ENCODE data around the gene SH3BP4. TPM values are rescaled to one million over a fixed set of nuclear protein-coding genes. Genes with fewer than 3 reads are reported as not detected.

SH3BP4 gene
- total RNA-seq, 4 donors from 2014 or later, result 16.5 to 32.8 (median 26.4) TPM

DNA sequence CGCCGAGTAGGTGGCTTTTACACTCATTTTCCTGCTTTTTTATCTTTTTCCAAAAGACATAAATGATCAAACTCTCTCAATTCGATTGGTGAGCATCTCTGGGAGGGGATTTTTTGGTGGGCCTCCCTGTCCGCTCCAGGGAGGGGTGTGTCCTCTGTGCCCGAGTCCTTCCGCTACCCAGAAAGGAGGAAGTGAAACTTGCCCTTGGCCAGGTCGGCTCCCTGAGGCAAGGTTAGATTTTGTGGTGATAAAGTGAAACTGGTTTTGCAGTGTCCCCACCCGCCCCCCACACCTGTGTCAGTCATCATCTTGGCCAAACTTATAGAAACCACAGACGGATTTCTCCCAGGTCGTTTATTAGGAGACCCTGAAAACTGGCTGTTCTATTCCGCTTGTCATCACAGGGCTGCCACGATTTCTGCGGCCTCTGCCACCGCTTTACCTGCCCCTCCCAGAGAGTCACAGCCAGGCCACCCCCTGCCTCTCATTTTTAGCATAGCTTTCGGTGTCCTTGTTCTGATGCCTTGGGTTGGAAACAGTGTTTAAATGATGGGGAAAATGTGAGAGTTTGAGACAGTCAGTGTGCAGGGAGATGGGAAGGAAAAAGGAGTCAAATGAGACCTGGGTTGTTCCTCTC lies 93.6 kb downstream of the SH3BP4 start:
- no peaks in the 10 kb centered on the region for H3K27me3 ChIP-seq
- peaks cover 0 to 5% (median 4%) of the 10 kb centered on the region in 4 donors for H3K4me1 ChIP-seq
- H3K9me3 ChIP-seq, result no peaks in the 10 kb centered on the region
- no peak overlapping the region for H3K4me3 ChIP-seq
- peak in 2 of 3 donors; percentile 69 to 76 for DNase-seq
- H3K27ac ChIP-seq, result peak overlapping the region in 1 of 4 donors; percentile 62
- H3K36me3 ChIP-seq, result peaks cover 0 to 26% (median 0%) of the 10 kb centered on the region in 3 donors
- TF ChIP-seq POLR2A (IDR thresholded peaks at IDR 0.05), result no peak
- TF ChIP-seq, protein P1, sequence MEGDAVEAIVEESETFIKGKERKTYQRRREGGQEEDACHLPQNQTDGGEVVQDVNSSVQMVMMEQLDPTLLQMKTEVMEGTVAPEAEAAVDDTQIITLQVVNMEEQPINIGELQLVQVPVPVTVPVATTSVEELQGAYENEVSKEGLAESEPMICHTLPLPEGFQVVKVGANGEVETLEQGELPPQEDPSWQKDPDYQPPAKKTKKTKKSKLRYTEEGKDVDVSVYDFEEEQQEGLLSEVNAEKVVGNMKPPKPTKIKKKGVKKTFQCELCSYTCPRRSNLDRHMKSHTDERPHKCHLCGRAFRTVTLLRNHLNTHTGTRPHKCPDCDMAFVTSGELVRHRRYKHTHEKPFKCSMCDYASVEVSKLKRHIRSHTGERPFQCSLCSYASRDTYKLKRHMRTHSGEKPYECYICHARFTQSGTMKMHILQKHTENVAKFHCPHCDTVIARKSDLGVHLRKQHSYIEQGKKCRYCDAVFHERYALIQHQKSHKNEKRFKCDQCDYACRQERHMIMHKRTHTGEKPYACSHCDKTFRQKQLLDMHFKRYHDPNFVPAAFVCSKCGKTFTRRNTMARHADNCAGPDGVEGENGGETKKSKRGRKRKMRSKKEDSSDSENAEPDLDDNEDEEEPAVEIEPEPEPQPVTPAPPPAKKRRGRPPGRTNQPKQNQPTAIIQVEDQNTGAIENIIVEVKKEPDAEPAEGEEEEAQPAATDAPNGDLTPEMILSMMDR (IDR thresholded peaks at IDR 0.05), result no peak

DNA sequence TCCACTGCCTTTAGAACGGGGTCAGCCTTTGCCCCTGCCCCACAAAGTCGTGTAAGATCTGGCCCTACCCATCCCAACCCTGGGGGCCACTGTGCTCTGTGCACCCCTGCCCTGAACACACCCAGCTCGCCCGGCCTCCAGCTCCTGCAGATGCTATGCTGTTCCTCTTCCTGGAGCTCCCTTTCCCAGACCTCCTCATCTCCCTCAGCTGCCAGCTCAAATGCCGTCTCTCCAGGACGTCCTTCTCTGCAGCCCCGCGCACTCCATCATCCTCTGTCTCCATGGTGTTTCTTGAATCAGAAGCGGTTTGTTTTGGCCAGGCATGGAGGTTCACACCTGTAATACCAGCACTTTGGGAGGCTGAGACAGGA lies 94.1 kb downstream of the SH3BP4 start:
- H3K27ac ChIP-seq, result no peak overlapping the region
- H3K36me3 ChIP-seq, result peaks cover 0 to 22% (median 0%) of the 10 kb centered on the region in 3 donors
- no peaks in the 10 kb centered on the region for H3K9me3 ChIP-seq
- no peaks in the 10 kb centered on the region for H3K27me3 ChIP-seq
- H3K4me3 ChIP-seq, result no peak overlapping the region
- peaks cover 0 to 10% (median 6%) of the 10 kb centered on the region in 4 donors for H3K4me1 ChIP-seq
- TF ChIP-seq POLR2A (IDR thresholded peaks at IDR 0.05), result no peak
- TF ChIP-seq, protein P1 (IDR thresholded peaks at IDR 0.05), result no peak
- DNase-seq, result peak in 1 of 3 donors; percentile 33

DNA sequence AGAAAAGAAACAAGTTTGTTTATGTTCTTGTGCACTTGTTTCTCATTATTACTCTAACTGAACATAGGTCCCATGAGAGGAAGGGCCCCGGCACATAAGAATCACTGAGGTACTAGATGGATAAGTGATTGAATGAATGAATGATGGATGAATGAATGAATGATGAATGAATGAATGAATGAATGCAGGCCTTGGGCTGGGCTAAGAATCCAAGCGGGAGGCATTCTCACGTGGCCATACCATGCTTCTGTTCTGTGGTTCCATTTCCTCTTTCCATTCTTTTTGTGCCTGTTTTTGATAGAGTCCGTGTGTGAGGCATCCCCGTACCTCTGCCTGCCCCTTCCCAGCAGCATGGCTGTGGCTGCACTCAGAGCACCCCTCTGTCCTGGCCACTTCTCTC lies 94.8 kb downstream of the SH3BP4 start:
- H3K9me3 ChIP-seq, result no peaks in the 10 kb centered on the region
- H3K4me3 ChIP-seq, result no peak overlapping the region
- no peaks in the 10 kb centered on the region for H3K27me3 ChIP-seq
- H3K4me1 ChIP-seq, result peaks cover 0 to 17% (median 8%) of the 10 kb centered on the region in 4 donors
- no peak for TF ChIP-seq POLR2A (IDR thresholded peaks at IDR 0.05)
- TF ChIP-seq, protein P1 (IDR thresholded peaks at IDR 0.05), result no peak
- no peak for DNase-seq
- H3K27ac ChIP-seq, result no peak overlapping the region
- H3K36me3 ChIP-seq, result peaks cover 0 to 15% (median 0%) of the 10 kb centered on the region in 3 donors

DNA sequence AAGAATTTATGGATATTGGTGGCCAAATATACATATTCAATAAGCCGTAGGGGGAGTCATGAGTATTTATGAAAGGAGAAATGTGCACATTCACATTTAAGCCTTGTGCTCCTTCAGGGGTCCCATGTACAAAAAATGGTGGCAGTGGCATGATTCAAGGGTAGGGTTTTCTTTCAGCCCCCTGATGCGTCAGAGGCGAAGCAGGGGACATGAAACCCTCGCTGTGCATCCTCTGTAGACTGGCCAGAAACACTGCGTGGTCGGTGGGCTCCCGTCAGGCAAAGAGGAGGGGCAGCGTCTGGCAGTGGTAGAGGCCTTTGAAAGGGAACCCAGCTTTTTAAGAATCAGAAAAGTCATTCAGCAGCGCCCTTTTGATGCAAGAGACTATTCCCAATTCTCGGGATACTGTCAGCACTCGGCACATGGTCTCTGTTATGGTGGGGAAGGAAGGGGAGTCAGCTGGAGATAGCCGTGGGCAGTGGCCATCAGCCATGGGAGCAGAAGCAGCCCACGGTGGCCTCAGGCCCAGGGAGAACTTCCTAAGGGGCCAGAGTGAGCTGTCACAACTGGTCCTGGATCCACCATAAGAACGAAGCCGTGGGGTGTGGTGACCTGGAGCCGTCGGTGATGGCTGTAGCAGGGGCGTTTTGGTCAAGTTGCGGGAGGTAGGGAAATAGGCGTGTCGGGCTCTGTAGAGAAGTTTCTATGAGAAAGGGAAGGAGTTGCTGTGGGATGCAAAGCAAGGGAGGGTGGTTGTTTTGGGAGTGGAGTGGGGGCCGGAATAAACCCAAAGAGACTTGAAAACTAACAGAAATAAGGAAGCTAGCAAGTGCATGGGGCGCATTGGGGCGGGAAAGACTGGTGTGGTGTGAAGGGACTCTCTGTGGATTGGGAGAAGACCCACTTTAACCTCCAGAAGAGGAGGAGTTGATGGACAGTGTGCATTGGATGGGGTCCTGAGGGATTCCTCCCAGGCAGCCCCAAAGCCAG lies 95.6 kb downstream of the SH3BP4 start:
- Histone ChIP-seq H3K4me3 (no peak overlapping the region), H3K36me3 (peaks cover 0 to 7% (median 0%) of the 10 kb centered on the region in 3 donors), H3K27me3 (no peaks in the 10 kb centered on the region), H3K4me1 (peaks cover 0 to 17% (median 8%) of the 10 kb centered on the region in 4 donors), H3K27ac (no peak overlapping the region), H3K9me3 (no peaks in the 10 kb centered on the region)
- TF ChIP-seq, protein P1 (IDR thresholded peaks at IDR 0.05), result no peak
- TF ChIP-seq POLR2A (IDR thresholded peaks at IDR 0.05), result no peak
- peak in 1 of 3 donors; percentile 29 for DNase-seq

DNA sequence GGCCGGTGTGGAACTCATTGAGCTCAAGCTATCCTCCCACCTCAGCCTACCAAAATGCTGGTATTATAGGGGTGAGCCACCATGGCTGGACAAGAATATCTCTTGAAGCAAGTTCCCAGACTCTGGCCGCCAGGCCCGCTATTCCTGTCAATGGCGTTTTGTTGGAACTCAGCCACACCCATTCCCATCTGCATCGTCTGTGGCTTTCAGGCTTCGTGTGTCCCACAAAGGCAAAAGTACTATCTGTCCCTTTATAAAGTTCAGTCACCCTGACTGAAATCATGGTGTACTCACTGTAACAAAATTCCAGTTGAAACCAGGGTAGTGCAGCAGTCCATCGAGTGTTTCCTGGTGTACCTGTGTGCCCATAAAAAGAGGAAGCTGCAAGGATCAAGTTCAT lies 96.7 kb downstream of the SH3BP4 start:
- peaks cover 0 to 2% (median 0%) of the 10 kb centered on the region in 3 donors for H3K36me3 ChIP-seq
- no peaks in the 10 kb centered on the region for H3K9me3 ChIP-seq
- H3K27ac ChIP-seq, result peak overlapping the region in 1 of 4 donors; percentile 50
- H3K4me1 ChIP-seq, result peaks cover 0 to 17% (median 8%) of the 10 kb centered on the region in 4 donors
- DNase-seq, result peak in 1 of 3 donors; percentile 52
- H3K27me3 ChIP-seq, result no peaks in the 10 kb centered on the region
- H3K4me3 ChIP-seq, result no peak overlapping the region
- no peak for TF ChIP-seq POLR2A (IDR thresholded peaks at IDR 0.05)
- TF ChIP-seq, protein P1 (IDR thresholded peaks at IDR 0.05), result no peak

Measured in Peyer's patch (tissue), 4 donors.